ENCODE data around the gene NIPBL.

DNA sequence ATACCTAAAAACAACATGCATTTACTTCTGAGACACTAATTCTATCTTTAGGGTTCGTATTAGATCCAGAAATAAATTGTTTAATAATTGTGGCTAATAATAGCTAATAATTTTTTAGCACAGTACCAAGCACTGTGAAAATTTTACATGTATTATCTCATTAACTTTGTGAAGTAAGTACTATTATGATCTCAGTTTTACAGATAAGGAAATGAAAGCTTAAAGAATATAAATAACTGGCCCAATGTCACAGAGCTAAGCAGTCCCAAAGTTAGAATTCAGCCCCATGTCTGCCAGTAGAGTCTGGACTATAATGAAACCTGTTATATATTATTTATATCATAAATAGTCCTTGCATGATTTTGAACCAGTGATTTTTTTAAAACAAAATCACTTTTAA lies 163.3 kb downstream of the NIPBL start:
- TF ChIP-seq, protein P1, sequence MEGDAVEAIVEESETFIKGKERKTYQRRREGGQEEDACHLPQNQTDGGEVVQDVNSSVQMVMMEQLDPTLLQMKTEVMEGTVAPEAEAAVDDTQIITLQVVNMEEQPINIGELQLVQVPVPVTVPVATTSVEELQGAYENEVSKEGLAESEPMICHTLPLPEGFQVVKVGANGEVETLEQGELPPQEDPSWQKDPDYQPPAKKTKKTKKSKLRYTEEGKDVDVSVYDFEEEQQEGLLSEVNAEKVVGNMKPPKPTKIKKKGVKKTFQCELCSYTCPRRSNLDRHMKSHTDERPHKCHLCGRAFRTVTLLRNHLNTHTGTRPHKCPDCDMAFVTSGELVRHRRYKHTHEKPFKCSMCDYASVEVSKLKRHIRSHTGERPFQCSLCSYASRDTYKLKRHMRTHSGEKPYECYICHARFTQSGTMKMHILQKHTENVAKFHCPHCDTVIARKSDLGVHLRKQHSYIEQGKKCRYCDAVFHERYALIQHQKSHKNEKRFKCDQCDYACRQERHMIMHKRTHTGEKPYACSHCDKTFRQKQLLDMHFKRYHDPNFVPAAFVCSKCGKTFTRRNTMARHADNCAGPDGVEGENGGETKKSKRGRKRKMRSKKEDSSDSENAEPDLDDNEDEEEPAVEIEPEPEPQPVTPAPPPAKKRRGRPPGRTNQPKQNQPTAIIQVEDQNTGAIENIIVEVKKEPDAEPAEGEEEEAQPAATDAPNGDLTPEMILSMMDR (IDR thresholded peaks at IDR 0.05; ENCODE audit: insufficient read depth, low read length, poor library complexity, severe bottlenecking): no peak
- TF ChIP-seq EZH2phosphoT487 (conservative IDR thresholded peaks at IDR 0.05; ENCODE audit: low read length): no peak

Data from SU-DHL-6 (cell line).